Stomach (tissue), 9 donors: ENCODE results near the gene LRIG1. TPM values are rescaled to one million over a fixed set of nuclear protein-coding genes. Genes with fewer than 3 reads are reported as not detected.
A peak's percentile ranks its signal among the peaks of the same experiment; 100 is the strongest.

Source experiments
- DNase-seq, 2 donors: peaks; one replicate each; pipeline versions ENCODE4 v3.0.0 to v3.0.0-alpha.2; 2013 to 2019
- H3K27ac ChIP-seq, 5 donors: fragments of 200-600 bp in 4 of 5; sonication (generic) in 4 of 5; one replicate each; pipeline ENCODE4 v1.5.1; 2013 to 2019; ENCODE audit warnings: mild to moderate bottlenecking in 1 of 5, moderate library complexity in 1 of 5
- H3K27me3 ChIP-seq, 3 donors: fragments of 200-600 bp; sonication (generic); one replicate each; pipeline ENCODE4 v1.5.1; 2017 to 2019; ENCODE audit warnings: mixed run types in 1 of 3
- H3K36me3 ChIP-seq, 4 donors: fragments of 200-600 bp; sonication (generic); 1 replicate in 3 of 4; 2 replicates in 1 of 4; pipeline ENCODE4 v1.5.1; 2016 to 2019
- H3K4me1 ChIP-seq, 4 donors: fragments of 200-600 bp; sonication (generic); one replicate each; pipeline ENCODE4 v1.5.1; 2016 to 2019
- H3K4me3 ChIP-seq, 4 donors: fragments of 200-600 bp; sonication (generic) in 3 of 4; one replicate each; pipeline ENCODE4 v1.5.1; 2016 to 2019; ENCODE audit warnings: mild to moderate bottlenecking in 1 of 4
- H3K9me3 ChIP-seq, 4 donors: fragments of 200-600 bp; sonication (generic); one replicate each; pipeline ENCODE4 v1.5.1; 2016 to 2019
- EP300 ChIP-seq: sonication (generic); formaldehyde crosslinking; IDR thresholded peaks from one replicate; pipeline ENCODE4 v1.6.1; 2017; ENCODE audit warnings: antibody characterized with exemption
- POLR2A ChIP-seq, 4 donors: fragments of 450-650 bp; IDR thresholded peaks; one replicate each; pipeline ENCODE4 v1.6.1; 2016; ENCODE audit warnings: antibody characterized with exemption in 4 of 4, control low read depth in 2 of 4, mild to moderate bottlenecking in 1 of 4, moderate library complexity in 1 of 4
- POLR2AphosphoS5 ChIP-seq, 3 donors: sonication (generic); formaldehyde crosslinking; IDR thresholded peaks; one replicate each; pipeline ENCODE4 v1.6.1; 2016; ENCODE audit warnings: antibody characterized with exemption in 3 of 3
- WGBS, 5 donors: extraction: QIAGEN DNeasy Blood & Tissue Kit in 3 of 5; methylation state at CpG; one replicate each; pipeline versions ENCODE4 v1.1.5 to v1.1.7; 2013 to 2018; 5-methylcytosine and 5-hydroxymethylcytosine counted together
- intact Hi-C: fragments of 100-400 bp; cut with DNase I; formaldehyde crosslinking; loops from one replicate; pipeline ENCODE4 v1.15.1; 2023; ENCODE audit warnings: low total_unique reads
- polyA plus RNA-seq, 3 donors: library from polyadenylated mRNA; stranded (reverse); fragments of 200-250 nt; gene quantifications; one replicate each; pipeline ENCODE4 v1.2.3, GENCODE V29; 2013
- total RNA-seq, 5 donors: library from RNA; depleted of rRNA; stranded (reverse); fragments of >200 nt; gene quantifications; one replicate each; pipeline versions ENCODE4 v1.1.0 to v1.2.3, GENCODE V29; 2014 to 2016
- TF ChIP-seq, protein P1 (sequence below), 7 experiments: fragments of 450-650 bp in 4 of 7; fragments of 200-600 bp in 3 of 7; sonication (generic) in 3 of 7; IDR thresholded peaks; one replicate each; pipeline ENCODE4 v1.5.1; 2016 to 2019; ENCODE audit warnings: antibody characterized with exemption in 7 of 7, control low read depth in 2 of 7, mild to moderate bottlenecking in 1 of 7
- donor health status: healthy with polysubstance abuse.
- donor health status: Bipolar disorder and iron deficiency.
- donor health status: healthy.

The LRIG1 gene
- total and polyA plus RNA-seq, 8 donors = 20.2 to 278 (median 87.0) TPM

DNA sequence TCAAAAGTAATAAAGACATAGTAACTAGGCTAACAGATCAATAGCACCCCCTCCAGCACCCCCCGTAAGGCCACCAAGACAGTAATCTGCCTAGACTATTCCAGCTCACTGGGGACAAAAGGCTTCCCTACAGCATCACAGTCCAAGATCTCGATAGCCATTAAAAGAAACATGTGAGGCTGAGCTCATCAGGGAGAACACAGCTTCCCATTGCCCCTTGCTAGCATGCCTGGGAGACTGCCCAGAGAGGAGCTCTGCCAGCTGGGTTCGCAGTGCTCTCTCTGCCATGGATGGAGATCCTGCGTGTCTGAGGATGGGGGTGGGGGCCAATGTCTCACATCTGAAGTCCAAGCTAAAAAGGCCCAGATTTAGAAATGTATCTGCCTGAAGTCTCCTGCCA lies 17.8 kb downstream of the LRIG1 start:
- Histone ChIP-seq H3K4me3 (peak overlapping the region in 1 of 4 donors; percentile 4), H3K4me1 (peaks cover 77 to 100% (median 88%) of the 10 kb centered on the region in 4 donors), H3K36me3 (no peaks in the 10 kb centered on the region), H3K27me3 (no peaks in the 10 kb centered on the region), H3K27ac (peak overlapping the region; percentile 64 to 96 (median 83)), H3K9me3 (no peaks in the 10 kb centered on the region)
- 19 to 40% (median 26%) methylated on average over 4 of the region's 4 CpGs for WGBS, 5 donors
- peak; percentile 59 to 82 for DNase-seq
- intact Hi-C loops = no loop called here
- TF ChIP-seq EP300 (no peak), POLR2A (IDR thresholded peaks at IDR 0.05) (no peak), POLR2AphosphoS5 (IDR thresholded peaks at IDR 0.05) (peak in 2 of 3 donors; percentile 41 to 87)

DNA sequence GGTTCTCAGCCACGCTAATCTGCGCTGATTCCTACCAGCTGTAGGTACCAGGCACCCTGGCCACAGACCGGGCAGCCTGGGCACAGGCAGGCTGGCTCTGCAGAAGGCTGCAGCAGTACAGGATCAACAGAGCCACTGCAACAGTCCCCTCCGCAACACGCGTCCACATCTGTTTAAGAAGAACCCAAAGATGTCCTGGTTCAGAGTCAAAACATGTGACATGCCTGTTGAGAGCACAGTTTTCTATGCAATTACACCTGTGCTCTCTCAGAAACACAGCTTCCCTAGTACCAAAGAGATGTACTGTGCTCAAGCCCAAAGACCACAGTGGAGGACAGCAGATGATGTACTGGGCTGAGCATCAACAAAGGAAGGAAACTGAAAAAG lies 18.8 kb downstream of the LRIG1 start:
- TF ChIP-seq, protein P1, sequence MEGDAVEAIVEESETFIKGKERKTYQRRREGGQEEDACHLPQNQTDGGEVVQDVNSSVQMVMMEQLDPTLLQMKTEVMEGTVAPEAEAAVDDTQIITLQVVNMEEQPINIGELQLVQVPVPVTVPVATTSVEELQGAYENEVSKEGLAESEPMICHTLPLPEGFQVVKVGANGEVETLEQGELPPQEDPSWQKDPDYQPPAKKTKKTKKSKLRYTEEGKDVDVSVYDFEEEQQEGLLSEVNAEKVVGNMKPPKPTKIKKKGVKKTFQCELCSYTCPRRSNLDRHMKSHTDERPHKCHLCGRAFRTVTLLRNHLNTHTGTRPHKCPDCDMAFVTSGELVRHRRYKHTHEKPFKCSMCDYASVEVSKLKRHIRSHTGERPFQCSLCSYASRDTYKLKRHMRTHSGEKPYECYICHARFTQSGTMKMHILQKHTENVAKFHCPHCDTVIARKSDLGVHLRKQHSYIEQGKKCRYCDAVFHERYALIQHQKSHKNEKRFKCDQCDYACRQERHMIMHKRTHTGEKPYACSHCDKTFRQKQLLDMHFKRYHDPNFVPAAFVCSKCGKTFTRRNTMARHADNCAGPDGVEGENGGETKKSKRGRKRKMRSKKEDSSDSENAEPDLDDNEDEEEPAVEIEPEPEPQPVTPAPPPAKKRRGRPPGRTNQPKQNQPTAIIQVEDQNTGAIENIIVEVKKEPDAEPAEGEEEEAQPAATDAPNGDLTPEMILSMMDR (IDR thresholded peaks at IDR 0.05) = no peak
- no peak for TF ChIP-seq POLR2AphosphoS5 (IDR thresholded peaks at IDR 0.05)
- TF ChIP-seq EP300 = no peak
- TF ChIP-seq POLR2A (IDR thresholded peaks at IDR 0.05) = no peak
- H3K36me3 ChIP-seq = no peaks in the 10 kb centered on the region
- 16 to 37% (median 24%) methylated on average over 5 to 6 of the region's 6 CpGs for WGBS, 5 donors
- H3K27me3 ChIP-seq = no peaks in the 10 kb centered on the region
- no peak for DNase-seq
- H3K4me1 ChIP-seq = peaks cover 86 to 100% (median 93%) of the 10 kb centered on the region in 4 donors
- peak overlapping the region in 1 of 4 donors; percentile 17 for H3K4me3 ChIP-seq
- intact Hi-C loops = no loop called here
- H3K27ac ChIP-seq = peak overlapping the region; percentile 10 to 96 (median 83)
- no peaks in the 10 kb centered on the region for H3K9me3 ChIP-seq

DNA sequence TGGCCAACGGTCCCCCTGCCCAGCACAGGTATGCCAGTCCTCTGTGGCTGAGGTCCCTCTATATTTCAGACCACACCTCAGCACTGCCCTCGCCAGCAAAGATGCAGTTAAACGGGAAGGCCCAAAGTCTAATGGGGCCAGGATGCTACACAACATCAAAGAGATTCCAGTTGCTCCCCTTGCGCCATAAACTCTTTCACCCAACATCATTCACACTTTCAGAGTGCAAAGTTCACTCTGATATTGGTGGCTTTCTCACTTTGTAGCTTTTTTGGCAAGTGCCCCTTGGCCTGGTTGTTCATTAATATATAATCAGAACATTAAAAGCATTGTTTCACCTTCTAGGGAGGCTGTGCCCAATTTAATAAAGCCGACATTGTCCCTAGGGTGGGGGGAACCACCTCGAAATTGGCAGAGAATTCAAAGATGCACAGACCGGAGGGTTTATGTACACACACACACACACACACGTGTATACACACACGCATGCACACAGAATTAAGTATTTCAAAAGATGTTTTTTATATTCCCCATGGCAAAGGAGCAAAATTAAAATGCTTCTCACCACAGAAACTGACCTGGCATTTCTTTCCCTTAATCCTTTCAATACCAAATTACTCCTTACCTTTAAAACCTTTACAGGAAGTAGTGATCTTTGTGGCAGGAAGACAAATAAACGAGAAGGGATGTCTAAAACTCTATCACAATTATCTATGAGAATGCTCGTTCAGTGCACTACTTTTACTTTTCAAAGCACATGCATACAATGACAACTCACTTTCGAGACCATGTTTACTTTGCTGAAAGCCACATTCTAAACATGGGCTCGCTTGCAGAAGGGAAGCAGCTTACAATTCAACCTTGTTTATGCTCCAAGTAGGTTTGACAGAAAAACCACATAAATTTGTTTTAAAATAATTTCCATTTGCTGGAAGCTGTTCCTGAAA lies 19.5 kb downstream of the LRIG1 start:
- 8 to 21% (median 10%) methylated on average over 13 of the region's 13 CpGs for WGBS, 5 donors
- H3K4me3 ChIP-seq = peak overlapping the region in 1 of 4 donors; percentile 17
- TF ChIP-seq, protein P1 (IDR thresholded peaks at IDR 0.05) = no peak
- peak in 2 of 3 donors; percentile 37 to 57 for TF ChIP-seq POLR2AphosphoS5 (IDR thresholded peaks at IDR 0.05)

DNA sequence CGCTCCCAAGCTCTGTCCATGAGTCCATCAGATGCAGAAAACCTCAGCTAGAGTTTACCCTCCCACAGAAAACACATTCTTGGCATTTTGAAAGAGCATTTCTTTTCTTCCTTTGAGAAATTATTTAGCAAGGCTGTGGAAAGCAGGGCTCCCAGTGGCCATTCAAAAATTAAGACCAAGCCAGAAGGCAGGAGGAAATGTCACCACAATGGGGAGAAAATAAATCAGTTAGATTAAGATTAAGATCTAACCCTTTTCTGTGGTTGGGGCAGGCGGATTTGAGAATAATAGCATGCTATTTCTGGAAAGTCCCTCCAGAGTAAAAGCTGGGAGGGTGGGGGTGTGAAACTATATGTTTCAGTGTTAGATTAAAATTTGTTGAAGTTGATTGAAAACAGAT lies 20.2 kb downstream of the LRIG1 start:
- no peaks in the 10 kb centered on the region for H3K36me3 ChIP-seq
- WGBS, 5 donors = 6 to 23% (median 16%) methylated on average over 2 of the region's 2 CpGs
- TF ChIP-seq EP300 (no peak), POLR2A (IDR thresholded peaks at IDR 0.05) (no peak), POLR2AphosphoS5 (IDR thresholded peaks at IDR 0.05) (no peak)
- TF ChIP-seq, protein P1 (IDR thresholded peaks at IDR 0.05) = no peak
- intact Hi-C loops = no loop called here
- H3K27ac ChIP-seq = peak overlapping the region; percentile 32 to 96 (median 83)
- H3K4me3 ChIP-seq = peak overlapping the region in 1 of 4 donors; percentile 17
- no peaks in the 10 kb centered on the region for H3K9me3 ChIP-seq
- no peak for DNase-seq
- H3K27me3 ChIP-seq = no peaks in the 10 kb centered on the region
- H3K4me1 ChIP-seq = peaks cover 89 to 100% (median 96%) of the 10 kb centered on the region in 4 donors

More for the DNA sequence above, 19.5 kb downstream of the LRIG1 start:
- no peaks in the 10 kb centered on the region for H3K27me3 ChIP-seq
- H3K27ac ChIP-seq = peak overlapping the region; percentile 32 to 96 (median 83)
- peak; percentile 29 to 60 for DNase-seq
- peaks cover 88 to 100% (median 94%) of the 10 kb centered on the region in 4 donors for H3K4me1 ChIP-seq
- intact Hi-C loops = no loop called here
- H3K36me3 ChIP-seq = no peaks in the 10 kb centered on the region
- H3K9me3 ChIP-seq = no peaks in the 10 kb centered on the region
